DMS114 treated with DMSO at 0.1 percent for 48 hours (cell line): ENCODE results near the gene ZNF311.
"Not testable (repeated sequence)": the region's sequence is repeated elsewhere in the genome, so short reads cannot be mapped to it uniquely, and the experiment has no call there.

Source experiments
- DNase-seq: peaks from one replicate; lab custom pipeline; 2025; ENCODE audit not compliant: unreplicated experiment; lab: John Stamatoyannopoulos, UW

ZNF311 gene

GRCh38 chr6:28983838-28984237 is 21.3 kb downstream of the ZNF311 start:
- DNase-seq, result no peak

GRCh38 chr6:28982476-28983266 is 22.4 kb downstream of the ZNF311 start:
- peak; percentile 84 for DNase-seq

GRCh38 chr6:28981833-28982475 is 23.2 kb downstream of the ZNF311 start:
- peak; percentile 91 for DNase-seq

GRCh38 chr6:28981431-28981832 is 23.7 kb downstream of the ZNF311 start:
- peak; percentile 91 for DNase-seq

- DNase-seq, result peak; percentile 91
These were observed 24.2 kb downstream of the ZNF311 start for GRCh38 chr6:28980852-28981430.

GRCh38 chr6:28980137-28980851 is 24.8 kb downstream of the ZNF311 start:
- DNase-seq, result no peak

GRCh38 chr6:28979679-28980078 is 25.4 kb downstream of the ZNF311 start:
- no peak for DNase-seq

GRCh38 chr6:28978959-28979561 is 26.1 kb downstream of the ZNF311 start:
- no peak for DNase-seq

GRCh38 chr6:28978133-28978491 is 27.0 kb downstream of the ZNF311 start:
- DNase-seq, result no peak

GRCh38 chr6:28977341-28978132 is 27.6 kb downstream of the ZNF311 start:
- DNase-seq, result no peak

GRCh38 chr6:28976677-28977076 is 28.4 kb downstream of the ZNF311 start:
- DNase-seq, result no peak

- DNase-seq, result no peak
These were observed 30.6 kb downstream of the ZNF311 start for GRCh38 chr6:28974505-28974904.

GRCh38 chr6:28970056-28970455 is 35.1 kb downstream of the ZNF311 start:
- DNase-seq, result not testable (repeated sequence)

GRCh38 chr6:28969129-28969528 is 36.0 kb downstream of the ZNF311 start:
- DNase-seq, result no peak

- no peak for DNase-seq
These were observed 36.6 kb downstream of the ZNF311 start for GRCh38 chr6:28968476-28968875.

GRCh38 chr6:28965706-28966105 is 39.4 kb downstream of the ZNF311 start:
- no peak for DNase-seq

- DNase-seq, result no peak
These were observed 44.1 kb downstream of the ZNF311 start for GRCh38 chr6:28960846-28961500.

GRCh38 chr6:28958561-28959243 is 46.4 kb downstream of the ZNF311 start:
- DNase-seq, result not testable (repeated sequence)

- DNase-seq, result not testable (repeated sequence)
These were observed 47.3 kb downstream of the ZNF311 start for GRCh38 chr6:28957795-28958314.
